K562 (cell line): ENCODE data around the gene HSD17B13.

ENCODE experiments used
- ELF2 ChIP-seq: fragments of 250-450 bp; sonication (Bioruptor Pico); IDR thresholded peaks from 2 replicates; pipeline ENCODE4 v1.5.0; 2021; ENCODE audit warnings: mild to moderate bottlenecking
- EWSR1 ChIP-seq: fragments of 450-650 bp; IDR thresholded peaks from 2 replicates; pipeline ENCODE4 v1.6.1; 2018; ENCODE audit warnings: borderline replicate concordance, mild to moderate bottlenecking, low read depth, moderate library complexity; ENCODE audit not compliant: partially characterized antibody
- FOXA1 ChIP-seq: fragments of 450-650 bp; IDR thresholded peaks from 2 replicates; pipeline ENCODE4 v1.6.1; 2016; ENCODE audit warnings: mild to moderate bottlenecking, borderline replicate concordance
- NFIC ChIP-seq: fragments of 450-650 bp; IDR thresholded peaks from 2 replicates; pipeline ENCODE4 v1.6.1; 2017; ENCODE audit warnings: mild to moderate bottlenecking, inconsistent platforms
- SMARCB1 ChIP-seq: IDR thresholded peaks from 2 replicates; pipeline ENCODE4 v1.6.1; 2011; ENCODE audit warnings: improper control_type of control experiment, low read depth; ENCODE audit not compliant: insufficient read length
- TCF7 ChIP-seq: sonication (generic); IDR thresholded peaks from 2 replicates; pipeline ENCODE4 v1.6.1; 2016; ENCODE audit warnings: antibody characterized with exemption, borderline replicate concordance
- YY1 ChIP-seq, 3 experiments: IDR thresholded peaks; 2 replicates each; pipeline ENCODE4 v1.6.1; 2011; ENCODE audit warnings: low read length in 2 of 3, mild to moderate bottlenecking in 2 of 3, moderate library complexity in 2 of 3, borderline replicate concordance in 1 of 3, control low read depth in 1 of 3, low read depth in 1 of 3; ENCODE audit not compliant: insufficient read depth in 3 of 3, insufficient replicate concordance in 2 of 3, control insufficient read depth in 1 of 3, insufficient read length in 1 of 3; ENCODE audit errors: extremely low read depth in 1 of 3
- TF ChIP-seq, protein P1 (sequence below): sonication (generic); formaldehyde crosslinking; IDR thresholded peaks from 2 replicates; pipeline ENCODE4 v1.8.0; 2022; ENCODE audit warnings: mild to moderate bottlenecking, missing genetic modification reagents
- TF ChIP-seq, protein P2 (sequence below), 3 experiments: IDR thresholded peaks in 2 of 3; conservative IDR thresholded peaks in 1 of 3; 2 replicates each; pipeline ENCODE4 v1.5.1; 2011 to 2012; ENCODE audit warnings: low read length in 3 of 3, mild to moderate bottlenecking in 3 of 3, control low read depth in 2 of 3, improper control_type of control experiment in 1 of 3, inconsistent platforms in 1 of 3, low read depth in 1 of 3, mixed read lengths in 1 of 3, moderate library complexity in 1 of 3; ENCODE audit not compliant: insufficient read depth in 2 of 3
- TF ChIP-seq, protein P3 (sequence below): sonication (generic); formaldehyde crosslinking; IDR thresholded peaks from 2 replicates; pipeline ENCODE4 v1.8.1; 2023; ENCODE audit warnings: mild to moderate bottlenecking, missing genetic modification reagents
- TF ChIP-seq, protein P4 (sequence below): sonication (generic); formaldehyde crosslinking; IDR thresholded peaks from 2 replicates; pipeline ENCODE4 v1.8.0; 2022; ENCODE audit warnings: mild to moderate bottlenecking, missing genetic modification reagents
- TF ChIP-seq, protein P5 (sequence below): fragments of 250-450 bp; sonication (Bioruptor Pico); IDR thresholded peaks from 2 replicates; pipeline ENCODE4 v1.4.0; 2020

DNA sequence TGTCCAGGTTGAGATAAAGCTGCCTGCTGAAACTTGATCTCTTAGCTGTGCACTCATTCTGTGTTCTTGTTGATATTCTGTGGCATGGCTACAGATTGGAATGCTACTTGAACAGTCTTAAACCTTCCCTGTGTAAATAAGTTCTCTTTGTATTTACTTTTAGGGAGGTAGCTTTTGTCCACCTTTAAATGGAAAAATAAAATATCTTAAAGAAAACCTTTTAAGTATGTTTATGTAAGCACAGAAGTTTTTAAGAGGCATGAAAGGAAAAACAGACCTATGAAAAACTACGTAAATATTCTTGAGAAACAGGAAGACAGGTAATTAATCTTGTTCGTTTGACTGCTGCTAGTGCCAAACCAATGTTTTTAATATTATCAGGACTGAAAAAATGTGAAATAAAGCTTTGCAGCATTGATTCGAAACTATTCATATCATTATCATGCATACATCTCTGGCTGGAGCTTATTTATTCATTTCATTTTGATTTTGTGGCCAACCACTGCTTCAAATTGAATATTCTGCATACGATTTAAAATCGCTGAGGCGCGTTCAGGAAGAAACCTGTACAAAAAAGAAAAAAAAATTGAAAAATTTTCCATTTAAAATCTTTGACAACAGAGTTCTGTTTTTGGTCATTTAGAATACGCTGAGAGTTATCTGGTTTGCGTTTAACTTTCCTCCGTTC, 17.8 kb downstream of the HSD17B13 start:
- no peak for TF ChIP-seq FOXA1
- TF ChIP-seq, protein P1, sequence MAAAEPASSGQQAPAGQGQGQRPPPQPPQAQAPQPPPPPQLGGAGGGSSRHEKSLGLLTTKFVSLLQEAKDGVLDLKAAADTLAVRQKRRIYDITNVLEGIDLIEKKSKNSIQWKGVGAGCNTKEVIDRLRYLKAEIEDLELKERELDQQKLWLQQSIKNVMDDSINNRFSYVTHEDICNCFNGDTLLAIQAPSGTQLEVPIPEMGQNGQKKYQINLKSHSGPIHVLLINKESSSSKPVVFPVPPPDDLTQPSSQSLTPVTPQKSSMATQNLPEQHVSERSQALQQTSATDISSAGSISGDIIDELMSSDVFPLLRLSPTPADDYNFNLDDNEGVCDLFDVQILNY (CRISPR knock-in tag): no peak
- TF ChIP-seq TCF7: no peak
- TF ChIP-seq, protein P2, sequence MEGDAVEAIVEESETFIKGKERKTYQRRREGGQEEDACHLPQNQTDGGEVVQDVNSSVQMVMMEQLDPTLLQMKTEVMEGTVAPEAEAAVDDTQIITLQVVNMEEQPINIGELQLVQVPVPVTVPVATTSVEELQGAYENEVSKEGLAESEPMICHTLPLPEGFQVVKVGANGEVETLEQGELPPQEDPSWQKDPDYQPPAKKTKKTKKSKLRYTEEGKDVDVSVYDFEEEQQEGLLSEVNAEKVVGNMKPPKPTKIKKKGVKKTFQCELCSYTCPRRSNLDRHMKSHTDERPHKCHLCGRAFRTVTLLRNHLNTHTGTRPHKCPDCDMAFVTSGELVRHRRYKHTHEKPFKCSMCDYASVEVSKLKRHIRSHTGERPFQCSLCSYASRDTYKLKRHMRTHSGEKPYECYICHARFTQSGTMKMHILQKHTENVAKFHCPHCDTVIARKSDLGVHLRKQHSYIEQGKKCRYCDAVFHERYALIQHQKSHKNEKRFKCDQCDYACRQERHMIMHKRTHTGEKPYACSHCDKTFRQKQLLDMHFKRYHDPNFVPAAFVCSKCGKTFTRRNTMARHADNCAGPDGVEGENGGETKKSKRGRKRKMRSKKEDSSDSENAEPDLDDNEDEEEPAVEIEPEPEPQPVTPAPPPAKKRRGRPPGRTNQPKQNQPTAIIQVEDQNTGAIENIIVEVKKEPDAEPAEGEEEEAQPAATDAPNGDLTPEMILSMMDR (IDR thresholded peaks at IDR 0.05 in 2 of 3, conservative IDR thresholded peaks at IDR 0.05 in 1 of 3; ENCODE audit: insufficient read depth in 2 of 3, low read depth in 1 of 3, low read length in 3 of 3): no peak
- TF ChIP-seq, protein P3, sequence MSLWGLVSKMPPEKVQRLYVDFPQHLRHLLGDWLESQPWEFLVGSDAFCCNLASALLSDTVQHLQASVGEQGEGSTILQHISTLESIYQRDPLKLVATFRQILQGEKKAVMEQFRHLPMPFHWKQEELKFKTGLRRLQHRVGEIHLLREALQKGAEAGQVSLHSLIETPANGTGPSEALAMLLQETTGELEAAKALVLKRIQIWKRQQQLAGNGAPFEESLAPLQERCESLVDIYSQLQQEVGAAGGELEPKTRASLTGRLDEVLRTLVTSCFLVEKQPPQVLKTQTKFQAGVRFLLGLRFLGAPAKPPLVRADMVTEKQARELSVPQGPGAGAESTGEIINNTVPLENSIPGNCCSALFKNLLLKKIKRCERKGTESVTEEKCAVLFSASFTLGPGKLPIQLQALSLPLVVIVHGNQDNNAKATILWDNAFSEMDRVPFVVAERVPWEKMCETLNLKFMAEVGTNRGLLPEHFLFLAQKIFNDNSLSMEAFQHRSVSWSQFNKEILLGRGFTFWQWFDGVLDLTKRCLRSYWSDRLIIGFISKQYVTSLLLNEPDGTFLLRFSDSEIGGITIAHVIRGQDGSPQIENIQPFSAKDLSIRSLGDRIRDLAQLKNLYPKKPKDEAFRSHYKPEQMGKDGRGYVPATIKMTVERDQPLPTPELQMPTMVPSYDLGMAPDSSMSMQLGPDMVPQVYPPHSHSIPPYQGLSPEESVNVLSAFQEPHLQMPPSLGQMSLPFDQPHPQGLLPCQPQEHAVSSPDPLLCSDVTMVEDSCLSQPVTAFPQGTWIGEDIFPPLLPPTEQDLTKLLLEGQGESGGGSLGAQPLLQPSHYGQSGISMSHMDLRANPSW (CRISPR knock-in tag): no peak
- TF ChIP-seq EWSR1: no peak
- no peak for TF ChIP-seq NFIC
- TF ChIP-seq ELF2 (CRISPR knock-in tag): no peak
- TF ChIP-seq YY1 (IDR thresholded peaks at IDR 0.05; ENCODE audit: borderline replicate concordance in 1 of 3, control insufficient read depth in 1 of 3, extremely low read depth in 1 of 3, insufficient read depth in 3 of 3, insufficient read length in 1 of 3, insufficient replicate concordance in 2 of 3, low read depth in 1 of 3, low read length in 2 of 3): no peak
- TF ChIP-seq SMARCB1: no peak
- TF ChIP-seq, protein P4, sequence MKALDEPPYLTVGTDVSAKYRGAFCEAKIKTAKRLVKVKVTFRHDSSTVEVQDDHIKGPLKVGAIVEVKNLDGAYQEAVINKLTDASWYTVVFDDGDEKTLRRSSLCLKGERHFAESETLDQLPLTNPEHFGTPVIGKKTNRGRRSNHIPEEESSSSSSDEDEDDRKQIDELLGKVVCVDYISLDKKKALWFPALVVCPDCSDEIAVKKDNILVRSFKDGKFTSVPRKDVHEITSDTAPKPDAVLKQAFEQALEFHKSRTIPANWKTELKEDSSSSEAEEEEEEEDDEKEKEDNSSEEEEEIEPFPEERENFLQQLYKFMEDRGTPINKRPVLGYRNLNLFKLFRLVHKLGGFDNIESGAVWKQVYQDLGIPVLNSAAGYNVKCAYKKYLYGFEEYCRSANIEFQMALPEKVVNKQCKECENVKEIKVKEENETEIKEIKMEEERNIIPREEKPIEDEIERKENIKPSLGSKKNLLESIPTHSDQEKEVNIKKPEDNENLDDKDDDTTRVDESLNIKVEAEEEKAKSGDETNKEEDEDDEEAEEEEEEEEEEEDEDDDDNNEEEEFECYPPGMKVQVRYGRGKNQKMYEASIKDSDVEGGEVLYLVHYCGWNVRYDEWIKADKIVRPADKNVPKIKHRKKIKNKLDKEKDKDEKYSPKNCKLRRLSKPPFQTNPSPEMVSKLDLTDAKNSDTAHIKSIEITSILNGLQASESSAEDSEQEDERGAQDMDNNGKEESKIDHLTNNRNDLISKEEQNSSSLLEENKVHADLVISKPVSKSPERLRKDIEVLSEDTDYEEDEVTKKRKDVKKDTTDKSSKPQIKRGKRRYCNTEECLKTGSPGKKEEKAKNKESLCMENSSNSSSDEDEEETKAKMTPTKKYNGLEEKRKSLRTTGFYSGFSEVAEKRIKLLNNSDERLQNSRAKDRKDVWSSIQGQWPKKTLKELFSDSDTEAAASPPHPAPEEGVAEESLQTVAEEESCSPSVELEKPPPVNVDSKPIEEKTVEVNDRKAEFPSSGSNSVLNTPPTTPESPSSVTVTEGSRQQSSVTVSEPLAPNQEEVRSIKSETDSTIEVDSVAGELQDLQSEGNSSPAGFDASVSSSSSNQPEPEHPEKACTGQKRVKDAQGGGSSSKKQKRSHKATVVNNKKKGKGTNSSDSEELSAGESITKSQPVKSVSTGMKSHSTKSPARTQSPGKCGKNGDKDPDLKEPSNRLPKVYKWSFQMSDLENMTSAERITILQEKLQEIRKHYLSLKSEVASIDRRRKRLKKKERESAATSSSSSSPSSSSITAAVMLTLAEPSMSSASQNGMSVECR (CRISPR knock-in tag): no peak
- TF ChIP-seq, protein P5, sequence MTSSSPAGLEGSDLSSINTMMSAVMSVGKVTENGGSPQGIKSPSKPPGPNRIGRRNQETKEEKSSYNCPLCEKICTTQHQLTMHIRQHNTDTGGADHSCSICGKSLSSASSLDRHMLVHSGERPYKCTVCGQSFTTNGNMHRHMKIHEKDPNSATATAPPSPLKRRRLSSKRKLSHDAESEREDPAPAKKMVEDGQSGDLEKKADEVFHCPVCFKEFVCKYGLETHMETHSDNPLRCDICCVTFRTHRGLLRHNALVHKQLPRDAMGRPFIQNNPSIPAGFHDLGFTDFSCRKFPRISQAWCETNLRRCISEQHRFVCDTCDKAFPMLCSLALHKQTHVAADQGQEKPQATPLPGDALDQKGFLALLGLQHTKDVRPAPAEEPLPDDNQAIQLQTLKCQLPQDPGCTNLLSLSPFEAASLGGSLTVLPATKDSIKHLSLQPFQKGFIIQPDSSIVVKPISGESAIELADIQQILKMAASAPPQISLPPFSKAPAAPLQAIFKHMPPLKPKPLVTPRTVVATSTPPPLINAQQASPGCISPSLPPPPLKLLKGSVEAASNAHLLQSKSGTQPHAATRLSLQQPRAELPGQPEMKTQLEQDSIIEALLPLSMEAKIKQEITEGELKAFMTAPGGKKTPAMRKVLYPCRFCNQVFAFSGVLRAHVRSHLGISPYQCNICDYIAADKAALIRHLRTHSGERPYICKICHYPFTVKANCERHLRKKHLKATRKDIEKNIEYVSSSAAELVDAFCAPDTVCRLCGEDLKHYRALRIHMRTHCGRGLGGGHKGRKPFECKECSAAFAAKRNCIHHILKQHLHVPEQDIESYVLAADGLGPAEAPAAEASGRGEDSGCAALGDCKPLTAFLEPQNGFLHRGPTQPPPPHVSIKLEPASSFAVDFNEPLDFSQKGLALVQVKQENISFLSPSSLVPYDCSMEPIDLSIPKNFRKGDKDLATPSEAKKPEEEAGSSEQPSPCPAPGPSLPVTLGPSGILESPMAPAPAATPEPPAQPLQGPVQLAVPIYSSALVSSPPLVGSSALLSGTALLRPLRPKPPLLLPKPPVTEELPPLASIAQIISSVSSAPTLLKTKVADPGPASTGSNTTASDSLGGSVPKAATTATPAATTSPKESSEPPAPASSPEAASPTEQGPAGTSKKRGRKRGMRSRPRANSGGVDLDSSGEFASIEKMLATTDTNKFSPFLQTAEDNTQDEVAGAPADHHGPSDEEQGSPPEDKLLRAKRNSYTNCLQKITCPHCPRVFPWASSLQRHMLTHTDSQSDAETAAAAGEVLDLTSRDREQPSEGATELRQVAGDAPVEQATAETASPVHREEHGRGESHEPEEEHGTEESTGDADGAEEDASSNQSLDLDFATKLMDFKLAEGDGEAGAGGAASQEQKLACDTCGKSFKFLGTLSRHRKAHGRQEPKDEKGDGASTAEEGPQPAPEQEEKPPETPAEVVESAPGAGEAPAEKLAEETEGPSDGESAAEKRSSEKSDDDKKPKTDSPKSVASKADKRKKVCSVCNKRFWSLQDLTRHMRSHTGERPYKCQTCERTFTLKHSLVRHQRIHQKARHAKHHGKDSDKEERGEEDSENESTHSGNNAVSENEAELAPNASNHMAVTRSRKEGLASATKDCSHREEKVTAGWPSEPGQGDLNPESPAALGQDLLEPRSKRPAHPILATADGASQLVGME: no peak
